HG02798 (cell line): ENCODE results near the gene NPHS1.
"Not testable (repeated sequence)": the region's sequence is repeated elsewhere in the genome, so short reads cannot be mapped to it uniquely, and the experiment has no call there.

ENCODE experiments used
- ATAC-seq: cut with Tn5 transposase; IDR thresholded peaks from one replicate; pipeline ENCODE4 v1.9.1; 2021; ENCODE audit warnings: mild to moderate bottlenecking; ENCODE audit not compliant: unreplicated experiment, poor library complexity

Gene NPHS1

DNA sequence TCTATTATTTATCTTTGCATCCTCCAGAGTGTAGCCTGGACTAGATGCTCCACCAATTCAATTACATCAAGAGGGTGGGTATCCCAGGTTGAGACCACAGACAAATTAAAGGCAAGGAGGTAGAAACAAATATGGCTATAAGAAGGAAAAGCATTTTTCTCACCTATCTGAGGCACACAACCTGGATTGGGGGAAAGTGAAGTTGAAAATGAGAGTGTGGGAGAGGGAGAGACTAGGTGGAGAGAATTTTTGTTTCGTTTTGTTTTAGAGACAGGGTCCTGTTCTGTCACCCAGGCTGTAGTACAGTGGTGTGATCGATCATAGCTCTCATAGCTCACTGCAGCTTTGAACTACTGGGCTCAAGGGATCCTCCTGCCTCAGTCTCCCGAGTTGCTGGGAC, 33.9 kb downstream of the NPHS1 start:
- ATAC-seq = no peak

GRCh38 chr19:35816846-35817245, 35.5 kb downstream of the NPHS1 start:
- ATAC-seq = no peak

DNA sequence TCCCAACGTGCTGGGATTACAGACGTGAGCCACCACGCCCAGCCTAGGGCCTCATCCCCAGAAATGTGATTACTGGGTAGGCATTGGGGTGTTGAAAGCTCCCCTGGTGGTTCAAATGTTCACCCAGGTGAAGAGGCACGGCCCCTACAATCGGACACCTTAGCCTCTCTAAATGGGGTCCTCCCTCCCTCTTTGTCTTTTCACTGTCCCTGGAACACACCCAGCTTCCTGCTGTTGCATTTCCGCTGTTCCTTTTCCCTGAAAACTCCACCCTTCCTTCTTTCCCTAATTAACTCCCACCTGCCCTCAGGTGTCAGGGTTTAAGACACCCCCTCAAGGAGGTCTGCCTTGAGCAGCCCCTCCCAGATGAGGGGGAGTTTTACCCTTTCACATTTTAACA, 36.0 kb downstream of the NPHS1 start:
- no peak for ATAC-seq

DNA sequence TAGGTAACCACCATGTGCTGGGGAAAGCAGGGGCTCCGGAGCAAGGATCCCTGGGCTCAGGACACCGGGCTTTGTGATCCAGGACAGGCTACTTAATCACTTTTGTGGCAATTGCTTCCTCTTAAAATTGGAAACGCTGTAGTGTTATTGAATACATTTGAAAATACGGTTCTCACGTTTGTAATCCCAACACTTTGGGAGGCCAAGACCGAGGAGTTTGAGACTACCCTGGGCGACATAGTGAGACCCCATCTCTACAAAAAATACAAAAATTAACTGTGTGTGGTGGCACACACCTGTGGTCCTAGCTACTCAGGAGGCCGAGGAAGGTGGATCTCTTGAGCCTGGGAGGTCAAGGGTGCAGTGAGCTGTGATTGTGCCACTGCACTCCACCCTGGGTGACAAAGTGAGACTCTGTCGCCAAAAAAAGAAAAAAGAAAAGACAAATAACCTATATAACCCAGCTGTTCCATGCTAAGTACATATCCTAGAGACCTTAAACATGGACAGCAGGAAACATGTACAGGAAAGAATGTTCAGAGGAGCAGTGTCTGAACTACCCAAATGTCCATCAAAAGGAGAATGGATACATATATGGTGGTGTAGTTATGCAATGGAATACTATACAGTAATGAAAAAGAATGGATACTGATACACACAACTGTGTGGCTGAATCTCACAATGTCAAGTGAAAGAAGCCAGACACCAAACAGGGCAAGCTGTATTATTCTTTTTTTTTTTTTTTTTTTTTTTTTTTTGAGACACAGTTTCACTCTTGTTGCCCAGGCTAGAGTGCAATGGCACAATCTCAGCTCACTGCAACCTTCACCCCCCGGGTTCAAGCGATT, 39.0 kb downstream of the NPHS1 start:
- no peak for ATAC-seq

DNA sequence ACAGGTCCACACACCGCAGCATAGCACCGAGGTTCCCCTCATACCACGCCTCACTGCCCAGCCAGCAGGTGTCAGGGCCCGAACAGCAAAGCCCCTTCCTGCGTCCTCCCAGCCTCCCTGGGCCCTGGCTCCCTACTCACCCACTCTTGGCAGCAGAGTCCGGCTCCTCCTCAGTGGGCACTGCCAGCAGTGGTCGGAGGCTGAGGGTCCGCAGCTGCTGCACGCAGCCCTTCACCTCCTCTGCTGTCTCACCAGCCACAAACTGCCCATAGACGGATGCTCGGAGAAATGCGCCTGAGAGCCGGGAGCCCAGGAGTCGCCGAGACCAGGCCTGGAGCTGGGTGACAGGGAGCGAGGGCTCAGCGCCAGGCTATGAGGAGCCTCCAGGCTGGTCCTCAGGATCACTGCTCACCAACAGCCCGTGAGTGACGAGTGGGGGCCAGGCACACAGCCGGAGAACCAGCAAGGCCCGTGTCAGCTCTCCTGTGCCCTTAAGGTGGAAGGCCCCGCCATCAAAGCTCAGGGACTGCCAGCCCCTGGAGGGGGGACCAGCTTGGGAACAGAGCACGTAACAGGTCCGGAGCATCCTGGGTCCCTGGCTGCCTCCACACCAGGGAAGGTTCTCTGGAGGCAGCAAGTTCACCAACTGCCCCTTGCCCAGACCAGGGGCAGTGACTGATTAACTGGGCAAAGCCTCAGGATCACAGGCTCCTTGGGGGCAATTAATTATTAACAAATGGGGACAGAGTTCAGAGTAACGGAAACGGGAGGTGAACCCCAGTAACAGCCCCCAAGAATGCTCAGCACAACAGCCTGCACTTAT, 39.9 kb downstream of the NPHS1 start, which contains the start of gene PRODH2:
TSS of gene PRODH2 (minus strand) at position 626 of the 823 bp plus-strand sequence. CDS start at position 586, 40 bp downstream.
- ATAC-seq = no peak

DNA sequence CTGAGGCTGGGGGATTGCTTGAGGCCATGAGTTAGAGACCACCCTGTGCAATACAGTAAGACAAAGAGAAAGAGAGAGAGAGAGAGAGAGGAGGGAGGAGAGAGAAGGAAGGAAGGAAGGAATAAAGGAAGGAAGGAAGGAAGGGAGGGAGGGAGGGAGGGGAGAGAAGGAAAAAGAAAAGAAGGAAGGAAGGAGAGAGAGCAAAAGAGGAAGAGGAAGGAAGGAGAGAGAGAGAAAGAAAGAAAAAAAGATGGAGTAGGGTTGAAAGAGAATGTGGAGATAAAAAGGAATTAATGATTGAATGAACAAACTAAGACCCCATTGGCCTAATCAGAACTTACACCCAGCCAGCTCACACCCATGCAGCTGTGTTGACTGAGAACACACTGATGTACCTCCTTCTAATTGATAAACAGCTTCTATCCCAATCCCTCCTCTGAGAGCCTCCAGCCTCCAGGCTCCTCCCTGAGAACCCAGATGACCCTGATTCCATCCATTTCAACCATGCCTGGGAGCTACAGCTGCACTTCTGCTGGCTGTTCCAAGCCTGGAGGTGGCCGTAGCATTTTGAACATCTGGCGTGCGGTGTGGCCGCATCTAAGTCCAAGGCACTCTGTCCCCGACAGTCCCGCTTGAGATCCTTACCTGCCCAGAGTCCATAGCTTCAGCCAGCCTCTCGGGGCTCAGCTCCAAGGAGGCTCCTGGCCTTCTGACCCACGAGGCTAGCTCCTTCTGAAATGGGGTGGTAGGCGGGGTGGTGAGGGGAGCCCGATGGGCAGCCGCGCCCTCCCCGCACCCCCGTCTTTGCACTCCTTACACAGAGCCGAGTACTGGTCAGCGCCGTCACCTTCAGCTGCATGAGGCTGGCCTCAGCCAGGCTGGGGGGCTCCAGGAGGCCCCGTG, 40.7 kb downstream of the NPHS1 start:
- ATAC-seq = no peak

- ATAC-seq = no peak
These were observed 44.7 kb downstream of the NPHS1 start for GRCh38 chr19:35807633-35808032.

DNA sequence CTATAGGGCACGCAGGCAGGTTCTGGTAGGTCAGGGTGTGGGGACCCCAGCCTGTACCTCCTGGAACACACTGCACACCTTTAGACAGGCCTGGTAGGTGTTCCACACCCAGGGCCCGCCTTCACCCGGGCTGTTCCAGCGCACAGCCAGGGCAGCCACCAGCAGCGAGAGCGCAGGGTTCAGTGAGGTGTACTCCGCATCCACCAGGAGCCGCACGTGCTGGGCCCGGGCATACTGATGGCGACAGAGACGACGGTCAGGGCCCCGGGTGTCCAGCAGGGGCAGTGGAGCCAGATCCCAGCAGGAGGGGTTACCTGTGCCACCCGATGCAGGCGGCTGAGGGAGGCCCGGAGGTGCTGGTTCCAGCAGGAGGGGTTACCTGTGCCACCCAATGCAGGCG, 45.7 kb downstream of the NPHS1 start:
- no peak for ATAC-seq

GRCh38 chr19:35805526-35806102, 46.7 kb downstream of the NPHS1 start:
- no peak for ATAC-seq

- no peak for ATAC-seq
These were observed 50.5 kb downstream of the NPHS1 start for GRCh38 chr19:35801828-35802227.

GRCh38 chr19:35797663-35798062, 54.6 kb downstream of the NPHS1 start:
- ATAC-seq = no peak

DNA sequence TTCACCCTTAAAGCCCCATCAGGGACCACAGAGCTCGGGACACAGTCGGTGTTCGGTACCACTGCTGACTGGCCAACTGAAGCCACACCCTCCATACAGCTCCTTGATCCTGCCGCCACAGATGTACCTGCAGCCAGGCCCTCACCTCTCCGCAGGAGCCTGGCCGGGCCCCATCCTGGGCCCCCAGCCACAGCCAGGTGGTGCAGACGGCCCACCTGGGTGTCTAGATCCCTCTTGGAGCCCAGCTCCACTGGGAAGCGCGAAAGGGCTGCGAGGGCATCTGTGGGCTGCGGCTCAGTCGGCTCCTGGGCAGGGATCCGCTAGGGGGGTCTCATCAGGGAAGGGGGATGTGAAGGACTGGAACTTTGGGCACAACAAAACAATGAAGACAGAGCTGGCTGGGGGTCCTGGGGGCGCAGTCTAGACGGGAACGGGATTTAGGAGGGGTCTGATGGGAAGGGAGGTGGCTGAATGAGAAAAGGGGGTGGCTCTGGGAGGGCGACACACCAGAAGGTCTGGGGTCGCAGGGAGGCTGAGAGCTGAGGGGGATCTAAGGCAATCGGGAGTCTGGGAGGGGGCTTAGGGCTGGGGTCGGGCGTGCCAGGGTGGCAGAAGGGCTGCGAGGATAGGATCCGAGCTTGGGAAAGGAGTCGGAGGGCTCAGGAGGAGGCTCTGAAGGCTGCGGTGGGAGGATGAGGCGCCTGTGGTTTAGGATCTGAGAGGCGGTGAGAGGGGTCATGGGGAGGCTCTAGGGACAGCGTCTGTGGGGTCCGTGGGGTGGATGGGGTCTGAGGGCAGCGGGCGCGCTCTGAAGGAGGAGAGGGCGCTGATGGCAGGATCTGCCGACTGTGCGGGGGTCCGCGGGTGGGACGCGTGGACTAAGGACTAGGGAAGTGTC, 55.4 kb downstream of the NPHS1 start:
- no peak for ATAC-seq

DNA sequence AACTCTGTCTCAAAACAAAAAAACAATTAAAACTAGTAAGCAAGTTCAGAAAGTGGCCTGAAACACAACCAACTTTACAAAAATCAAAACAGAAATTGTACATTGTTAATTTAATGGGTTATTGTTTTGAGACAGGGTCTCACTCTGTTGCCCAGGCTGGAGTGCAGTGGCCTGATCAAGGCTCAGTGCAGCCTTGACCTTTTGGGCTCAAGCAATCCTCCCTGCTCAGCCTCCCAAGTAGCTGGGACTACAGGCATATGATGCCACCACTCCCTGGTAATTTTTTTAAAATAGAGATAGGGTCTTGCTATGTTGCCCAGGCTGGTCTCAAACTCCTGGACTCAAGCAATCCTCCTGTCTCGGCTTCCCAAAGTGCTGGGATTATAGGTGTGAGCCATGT, 56.7 kb downstream of the NPHS1 start:
- not testable (repeated sequence) for ATAC-seq

- no peak for ATAC-seq
These were observed 58.7 kb downstream of the NPHS1 start for GRCh38 chr19:35793381-35794165.

GRCh38 chr19:35792888-35793287, 59.4 kb downstream of the NPHS1 start:
- ATAC-seq = no peak

GRCh38 chr19:35792312-35792711, 60.0 kb downstream of the NPHS1 start:
- ATAC-seq = no peak

DNA sequence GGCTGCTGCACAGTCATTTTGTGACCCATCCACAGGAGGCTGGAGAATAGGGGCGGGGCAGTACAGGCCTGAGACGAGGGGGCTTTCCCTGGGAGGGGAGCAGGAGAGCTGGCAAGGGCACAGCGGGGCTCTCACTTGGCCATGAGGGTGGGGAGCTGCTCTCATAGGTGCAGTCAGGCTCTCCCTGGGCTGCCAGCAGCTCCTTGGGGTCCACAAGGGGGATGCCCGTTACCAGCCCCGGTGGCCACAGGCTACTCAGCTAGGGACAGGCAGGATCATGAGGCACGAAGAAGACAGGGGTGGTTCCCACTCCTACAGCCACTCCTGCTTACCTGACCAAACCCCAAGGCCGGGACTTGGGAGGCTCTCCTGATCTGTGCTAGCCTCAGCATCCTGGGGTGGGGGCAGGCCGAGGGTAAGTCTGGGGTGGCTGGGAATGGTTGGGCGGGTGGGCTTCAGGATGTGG, 60.5 kb downstream of the NPHS1 start:
- no peak for ATAC-seq
